WTC11 (cell line): ENCODE measurements around the gene ARL9. TPM values are rescaled to one million over a fixed set of nuclear protein-coding genes. Genes with fewer than 3 reads are reported as not detected.

ENCODE experiments used
- total RNA-seq: library from RNA; stranded (reverse); gene quantifications from 3 replicates; pipeline ENCODE4 v1.2.3, GENCODE V29; 2021

Gene ARL9
- total RNA-seq, 1 experiment from 2014 or later: 0.48 TPM

Other genes with a start within 250 kb of the ARL9 start
- gene AASDH, start 118.3 kb upstream of the ARL9 start, total RNA-seq: 12.6 to 15.6 TPM (median 14.6 TPM) in 3 replicates
- gene PPAT, start 70.2 kb upstream of the ARL9 start, total RNA-seq: 83.4 to 91.0 TPM (median 89.0 TPM) in 3 replicates
- 412 to 435 TPM (median 421 TPM) in 3 replicates for gene PAICS, start 69.5 kb upstream of the ARL9 start, total RNA-seq
- gene SRP72, start 38.2 kb upstream of the ARL9 start, total RNA-seq: 113 to 138 TPM (median 116 TPM) in 3 replicates
- gene HOPX, start 175.5 kb downstream of the ARL9 start, total RNA-seq: 0.26 to 0.87 TPM (median 0.27 TPM) in 3 replicates